Testis (tissue), 3 donors: ENCODE results near the gene SERPINA9. TPM values are rescaled to one million over a fixed set of nuclear protein-coding genes. Genes with fewer than 3 reads are reported as not detected.

ENCODE experiments used
- DNase-seq: peaks from one replicate; pipeline ENCODE4 v3.0.0-alpha.2; 2019
- H3K27ac ChIP-seq, 2 donors: fragments of 200-600 bp; sonication (generic); one replicate each; pipeline ENCODE4 v1.5.1; 2019
- H3K27me3 ChIP-seq: fragments of 200-600 bp; sonication (generic); one replicate; pipeline ENCODE4 v1.5.1; 2019
- H3K36me3 ChIP-seq: fragments of 200-600 bp; sonication (generic); one replicate; pipeline ENCODE4 v1.5.1; 2017; ENCODE audit warnings: low read depth; ENCODE audit errors: missing control alignments
- H3K4me1 ChIP-seq: fragments of 200-600 bp; sonication (generic); one replicate; pipeline ENCODE4 v1.5.1; 2019
- H3K4me3 ChIP-seq, 2 donors: fragments of 200-600 bp; sonication (generic); one replicate each; pipeline ENCODE4 v1.5.1; 2017 to 2019
- H3K9me3 ChIP-seq: fragments of 200-600 bp; sonication (generic); one replicate; pipeline ENCODE4 v1.5.1; 2017
- POLR2A ChIP-seq: fragments of 450-650 bp; IDR thresholded peaks from one replicate; pipeline ENCODE4 v1.6.1; 2017; ENCODE audit warnings: antibody characterized with exemption, mild to moderate bottlenecking, moderate library complexity
- WGBS, 2 donors: methylation state at CpG; one replicate each; pipeline ENCODE4 v1.1.5; 2018; 5-methylcytosine and 5-hydroxymethylcytosine counted together
- intact Hi-C: fragments of 100-400 bp; cut with DNase I; formaldehyde crosslinking; loops from one replicate; pipeline ENCODE4 v1.15.1; 2023; ENCODE audit warnings: low total_unique reads
- polyA plus RNA-seq: library from polyadenylated mRNA; stranded (reverse); fragments of 350-450 nt; fragmentation: Illumina TruSeq; extraction: RNeasy Lipid Tissue Mini Kit (QIAGEN cat#74804); gene quantifications from one replicate; pipeline ENCODE4 v1.2.3, GENCODE V29; 2014; ENCODE audit warnings: low read depth, low replicate concordance; ENCODE audit not compliant: insufficient read depth
- total RNA-seq, 2 donors: library from RNA; depleted of rRNA; stranded (reverse); fragments of >200 nt; gene quantifications; one replicate each; pipeline ENCODE4 v1.2.3, GENCODE V29; 2016
- TF ChIP-seq, protein P1 (sequence below), 3 experiments: fragments of 450-650 bp in 2 of 3; fragments of 200-600 bp in 1 of 3; sonication (generic) in 1 of 3; IDR thresholded peaks; one replicate each; pipeline ENCODE4 v1.5.1; 2016 to 2019; ENCODE audit warnings: antibody characterized with exemption in 3 of 3, mild to moderate bottlenecking in 2 of 3, moderate library complexity in 1 of 3

The SERPINA9 gene
- total and polyA plus RNA-seq, 3 donors from 2014 or later = not detected

DNA sequence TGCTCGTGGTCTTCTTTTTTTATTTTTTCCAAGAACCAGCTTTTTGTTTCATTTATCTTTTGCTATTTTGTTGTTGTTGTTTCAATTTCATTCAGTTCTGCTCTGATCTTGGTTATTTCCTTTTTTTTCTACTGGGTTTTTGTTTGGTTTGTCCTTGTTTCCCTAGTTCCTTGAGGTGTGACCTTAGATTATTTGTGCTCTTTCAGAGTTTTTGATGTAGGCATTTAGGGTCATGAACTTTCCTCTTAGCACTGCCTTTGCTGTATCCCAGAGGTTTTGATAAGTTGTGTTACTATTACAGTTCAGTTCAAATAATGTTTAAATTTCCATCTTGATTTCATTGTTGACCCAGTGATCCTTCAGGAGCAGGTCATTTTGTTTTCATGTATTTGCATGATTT lies 20.1 kb downstream of the SERPINA9 start:
- DNase-seq = no peak
- H3K36me3 ChIP-seq = no peaks in the 10 kb centered on the region
- H3K4me3 ChIP-seq = no peak overlapping the region
- H3K27ac ChIP-seq = no peak overlapping the region
- intact Hi-C loops = no loop called here
- no peak for TF ChIP-seq POLR2A
- TF ChIP-seq, protein P1, sequence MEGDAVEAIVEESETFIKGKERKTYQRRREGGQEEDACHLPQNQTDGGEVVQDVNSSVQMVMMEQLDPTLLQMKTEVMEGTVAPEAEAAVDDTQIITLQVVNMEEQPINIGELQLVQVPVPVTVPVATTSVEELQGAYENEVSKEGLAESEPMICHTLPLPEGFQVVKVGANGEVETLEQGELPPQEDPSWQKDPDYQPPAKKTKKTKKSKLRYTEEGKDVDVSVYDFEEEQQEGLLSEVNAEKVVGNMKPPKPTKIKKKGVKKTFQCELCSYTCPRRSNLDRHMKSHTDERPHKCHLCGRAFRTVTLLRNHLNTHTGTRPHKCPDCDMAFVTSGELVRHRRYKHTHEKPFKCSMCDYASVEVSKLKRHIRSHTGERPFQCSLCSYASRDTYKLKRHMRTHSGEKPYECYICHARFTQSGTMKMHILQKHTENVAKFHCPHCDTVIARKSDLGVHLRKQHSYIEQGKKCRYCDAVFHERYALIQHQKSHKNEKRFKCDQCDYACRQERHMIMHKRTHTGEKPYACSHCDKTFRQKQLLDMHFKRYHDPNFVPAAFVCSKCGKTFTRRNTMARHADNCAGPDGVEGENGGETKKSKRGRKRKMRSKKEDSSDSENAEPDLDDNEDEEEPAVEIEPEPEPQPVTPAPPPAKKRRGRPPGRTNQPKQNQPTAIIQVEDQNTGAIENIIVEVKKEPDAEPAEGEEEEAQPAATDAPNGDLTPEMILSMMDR (IDR thresholded peaks at IDR 0.05) = no peak
- 31% methylated on average over 1 of the region's 1 CpG for WGBS, 2 donors
- H3K9me3 ChIP-seq = no peaks in the 10 kb centered on the region
- H3K27me3 ChIP-seq = no peaks in the 10 kb centered on the region
- H3K4me1 ChIP-seq = no peaks in the 10 kb centered on the region

DNA sequence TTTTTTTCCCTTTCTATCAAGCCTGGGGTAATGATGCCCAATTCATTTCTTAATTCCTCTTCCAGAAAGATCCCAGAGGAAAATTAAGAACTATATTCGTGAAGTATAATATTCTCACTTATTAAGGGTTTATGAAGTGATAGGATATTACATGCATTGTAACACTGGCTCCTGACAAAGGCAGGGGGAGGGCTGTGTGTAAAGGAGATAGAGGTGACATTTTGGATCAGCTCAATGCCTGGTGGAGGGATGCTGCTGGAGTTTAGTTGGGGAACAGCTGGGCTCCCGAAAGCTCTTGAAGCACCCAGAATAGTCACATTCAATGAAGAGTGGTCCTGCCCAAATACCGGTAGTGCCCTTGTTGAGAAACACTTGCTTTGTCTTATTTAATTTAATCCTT lies 24.2 kb downstream of the SERPINA9 start:
- H3K27ac ChIP-seq = no peak overlapping the region
- H3K27me3 ChIP-seq = no peaks in the 10 kb centered on the region
- WGBS, 2 donors = 56 to 64% methylated on average over 3 of the region's 3 CpGs
- intact Hi-C loops = no loop called here
- H3K4me1 ChIP-seq = no peaks in the 10 kb centered on the region
- H3K4me3 ChIP-seq = no peak overlapping the region
- DNase-seq = no peak
- TF ChIP-seq, protein P1 (IDR thresholded peaks at IDR 0.05) = no peak
- H3K36me3 ChIP-seq = no peaks in the 10 kb centered on the region
- H3K9me3 ChIP-seq = no peaks in the 10 kb centered on the region

DNA sequence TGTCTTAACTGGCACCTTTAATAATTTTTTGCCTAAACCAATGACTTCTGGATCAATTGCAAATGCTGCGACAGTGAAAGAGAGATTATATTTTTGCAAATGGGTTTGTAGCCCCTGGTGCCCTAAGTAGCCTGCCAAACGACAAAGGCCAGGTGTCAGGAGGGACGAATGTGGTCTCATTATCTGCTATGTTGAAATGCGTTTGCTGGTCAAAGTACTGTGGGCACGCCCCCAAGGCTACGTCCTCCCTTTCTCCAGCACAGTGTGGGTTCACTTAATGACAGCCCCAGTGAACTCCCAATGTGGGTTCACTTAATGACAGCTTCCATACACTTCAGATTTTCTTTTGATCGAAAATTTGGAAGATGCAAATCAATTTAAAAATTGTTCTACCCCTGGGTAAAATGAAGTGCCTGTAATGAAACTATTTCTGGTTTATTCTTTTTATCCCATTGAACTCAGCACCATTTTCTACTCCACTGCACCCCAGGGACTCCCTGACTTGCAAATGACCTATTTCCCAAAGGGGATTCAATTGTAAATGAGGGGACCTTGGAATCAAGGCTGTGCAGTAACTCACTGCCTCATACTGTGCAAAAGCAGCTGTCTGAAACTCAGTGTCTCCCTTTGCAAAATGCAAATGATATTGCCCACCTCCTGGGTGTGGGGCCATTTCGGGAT lies 24.8 kb downstream of the SERPINA9 start:
- TF ChIP-seq POLR2A = no peak
- TF ChIP-seq, protein P1 (IDR thresholded peaks at IDR 0.05) = no peak
- no peaks in the 10 kb centered on the region for H3K9me3 ChIP-seq
- no peak overlapping the region for H3K4me3 ChIP-seq
- no peaks in the 10 kb centered on the region for H3K27me3 ChIP-seq
- DNase-seq = no peak
- no peaks in the 10 kb centered on the region for H3K4me1 ChIP-seq
- intact Hi-C loops = no loop called here
- no peak overlapping the region for H3K27ac ChIP-seq
- H3K36me3 ChIP-seq = no peaks in the 10 kb centered on the region
- WGBS, 2 donors = 33 to 35% methylated on average over 8 of the region's 8 CpGs

DNA sequence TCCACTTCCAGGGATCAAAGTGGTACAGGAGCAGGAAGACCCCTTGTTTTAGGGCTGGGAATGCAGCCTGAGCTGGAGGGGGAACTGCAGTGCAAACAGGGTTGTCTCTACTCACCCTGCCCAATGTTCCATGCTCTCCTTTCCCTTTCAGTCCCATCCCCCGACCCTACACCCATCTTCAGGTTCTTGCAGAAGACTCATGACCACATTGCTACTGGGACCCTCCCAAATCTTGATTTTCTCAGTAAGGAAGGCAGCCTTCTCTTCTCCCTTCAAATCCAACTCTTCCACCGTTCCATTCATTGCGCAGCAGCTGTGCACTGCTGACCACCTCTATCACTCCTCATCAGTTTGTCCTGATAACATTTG lies 25.3 kb downstream of the SERPINA9 start:
- Histone ChIP-seq H3K4me3 (no peak overlapping the region), H3K36me3 (no peaks in the 10 kb centered on the region), H3K27ac (no peak overlapping the region), H3K27me3 (no peaks in the 10 kb centered on the region), H3K4me1 (no peaks in the 10 kb centered on the region), H3K9me3 (no peaks in the 10 kb centered on the region)
- 73 to 77% methylated on average over 3 of the region's 3 CpGs for WGBS, 2 donors
- no peak for DNase-seq
- TF ChIP-seq POLR2A = no peak
- TF ChIP-seq, protein P1 (IDR thresholded peaks at IDR 0.05) = no peak
- intact Hi-C loops = no loop called here

DNA sequence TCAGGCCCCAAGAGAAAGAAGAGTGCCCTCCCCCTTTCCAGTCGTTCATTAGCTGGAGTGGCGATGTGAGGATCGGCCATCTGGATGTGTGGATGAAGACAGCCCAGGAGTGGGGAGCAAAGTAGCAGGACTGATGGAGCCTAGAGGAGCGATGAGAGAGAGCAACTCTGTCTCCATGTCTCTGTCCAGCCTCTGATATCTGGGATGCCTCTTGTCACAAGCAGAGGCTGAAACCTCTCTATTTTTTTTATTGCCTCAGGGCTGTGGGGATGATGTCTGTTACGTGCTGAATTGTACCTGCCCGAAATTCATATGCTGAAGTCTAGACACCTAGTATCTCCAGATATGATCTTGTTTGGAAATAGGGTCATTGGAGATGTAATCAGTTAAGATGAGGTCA lies 26.1 kb downstream of the SERPINA9 start:
- 84 to 88% methylated on average over 5 to 6 of the region's 6 CpGs for WGBS, 2 donors
- TF ChIP-seq, protein P1 (IDR thresholded peaks at IDR 0.05) = no peak
- TF ChIP-seq POLR2A = no peak
- no peak for DNase-seq
- Histone ChIP-seq H3K4me1 (no peaks in the 10 kb centered on the region), H3K27me3 (no peaks in the 10 kb centered on the region), H3K9me3 (no peaks in the 10 kb centered on the region), H3K27ac (no peak overlapping the region), H3K4me3 (no peak overlapping the region), H3K36me3 (no peaks in the 10 kb centered on the region)
- intact Hi-C loops = no loop called here
